Measurements from ENCODE around the gene WNT5A.

WNT5A gene

DNA sequence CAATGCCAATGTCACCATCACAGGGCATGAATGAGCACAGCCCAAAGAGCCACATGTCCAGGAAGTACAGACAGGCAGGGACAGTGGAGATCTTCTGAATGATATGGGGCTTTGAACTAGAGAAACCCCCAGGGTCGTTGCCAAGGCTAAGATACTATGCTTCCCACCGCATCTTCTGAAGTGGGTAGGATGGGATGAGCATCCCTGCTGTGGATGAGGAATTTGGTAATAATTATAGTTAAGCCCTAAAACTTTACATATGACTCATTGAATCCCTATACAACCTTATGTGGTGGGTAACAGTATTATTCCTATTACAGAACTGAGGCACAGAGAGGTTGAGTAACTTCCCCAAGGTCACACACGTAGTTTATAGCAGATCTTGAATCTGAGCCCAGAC is 44.2 kb downstream of the WNT5A start:
- no peak for DNase-seq

DNA sequence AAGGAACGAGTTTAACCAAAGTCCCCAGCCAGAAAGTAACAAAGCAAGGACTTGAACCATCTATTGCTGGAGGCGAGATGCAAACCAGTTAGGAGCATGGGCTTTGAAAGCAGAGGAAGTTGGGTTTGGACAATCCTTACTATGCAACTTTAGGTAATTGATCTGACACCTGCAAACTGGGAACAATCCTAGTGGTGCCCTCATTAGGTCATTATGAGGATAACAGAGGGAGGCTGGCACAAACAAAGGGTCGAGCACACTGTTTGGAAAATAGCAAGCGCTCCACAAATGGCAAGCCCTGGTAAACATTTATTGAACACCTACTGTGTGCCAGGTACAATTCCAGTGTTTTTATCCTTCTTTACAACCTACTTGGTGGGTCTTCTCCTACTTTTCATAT is 45.6 kb downstream of the WNT5A start:
- no peak for DNase-seq

DNA sequence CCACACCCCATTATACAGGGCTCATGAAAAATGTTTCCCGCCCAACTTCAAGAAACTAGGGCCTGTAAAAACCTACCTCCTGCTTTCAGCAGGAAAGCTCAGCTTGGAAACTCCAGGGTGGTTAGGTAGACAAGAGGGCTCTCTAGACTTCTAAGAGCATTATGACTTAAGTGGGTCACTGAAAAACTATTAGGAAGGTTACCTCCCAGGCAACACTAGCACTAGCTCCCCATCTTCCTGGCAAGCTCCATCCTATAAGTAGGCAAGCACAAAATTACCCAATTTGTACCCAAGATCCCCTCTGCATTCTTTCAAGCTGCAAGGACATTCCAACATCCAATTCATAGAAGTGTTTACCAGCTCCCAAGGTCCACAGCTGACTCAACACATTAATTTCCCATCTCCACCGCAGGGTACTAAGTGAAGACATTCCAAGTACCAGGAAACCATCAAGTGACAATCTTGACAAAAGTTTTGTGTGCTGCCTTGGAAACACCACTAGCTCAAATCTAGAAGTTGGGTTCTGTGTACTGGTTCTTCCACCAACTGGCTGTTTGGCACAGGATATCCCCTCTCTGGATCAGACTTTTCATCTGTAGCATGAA is 46.9 kb downstream of the WNT5A start:
- no peak for DNase-seq

DNA sequence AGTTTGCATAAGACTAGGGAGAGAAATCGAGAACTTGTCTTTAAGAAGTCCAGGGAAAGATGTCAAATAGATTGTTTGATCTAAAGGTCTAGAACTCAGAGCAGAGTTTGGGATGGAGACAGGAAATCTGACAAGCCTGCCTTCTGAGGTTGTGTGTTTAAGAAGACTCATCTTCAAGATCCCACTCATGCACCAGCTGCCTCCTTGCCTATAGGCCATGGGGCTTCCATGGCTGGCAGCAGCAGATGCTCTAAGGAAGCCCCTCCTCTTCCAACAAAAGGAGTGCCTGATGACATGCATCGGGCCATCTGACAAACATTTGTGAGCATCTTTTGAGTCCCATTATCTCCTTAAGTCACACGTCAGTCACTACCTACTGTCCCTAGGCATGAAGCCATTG is 47.4 kb downstream of the WNT5A start:
- DNase-seq, result no peak

DNA sequence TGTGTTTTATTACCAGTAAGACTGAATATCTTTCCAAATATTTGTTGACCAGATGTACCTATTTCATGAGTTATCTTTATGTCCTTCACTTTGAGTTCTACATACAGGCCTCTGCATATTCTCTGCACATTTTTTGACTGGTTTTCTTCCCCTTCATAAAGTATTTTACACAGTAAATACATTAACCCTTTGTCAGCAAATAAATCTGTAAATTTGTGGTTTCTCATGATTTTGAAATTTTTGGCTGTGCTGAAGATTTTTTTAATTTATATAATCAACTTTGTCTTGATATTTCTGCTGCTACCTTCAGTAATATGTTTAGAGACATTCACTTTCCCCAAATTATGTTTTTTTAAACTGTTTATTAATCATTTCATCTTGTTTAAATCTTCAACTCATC is 50.5 kb downstream of the WNT5A start:
- DNase-seq, result no peak

DNA sequence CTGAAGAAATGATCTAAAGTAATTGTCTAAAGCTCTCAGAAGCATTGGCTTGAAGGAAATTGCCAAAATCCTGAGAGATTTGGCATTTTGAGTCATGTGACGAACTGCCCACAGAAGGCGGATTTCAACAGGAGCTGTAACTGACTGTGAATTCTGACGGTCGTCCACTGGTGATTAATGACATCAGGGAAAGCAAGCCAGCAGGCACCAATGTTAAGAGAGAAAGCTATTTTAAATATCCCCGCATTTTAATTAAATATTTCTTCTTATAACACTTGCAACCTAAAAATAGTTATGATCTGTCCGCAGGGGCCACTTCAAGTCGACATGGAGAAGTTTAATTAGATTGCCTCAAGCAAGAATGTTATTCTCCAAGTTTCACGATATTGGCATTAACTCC is 51.6 kb downstream of the WNT5A start:
- DNase-seq, result no peak

DNA sequence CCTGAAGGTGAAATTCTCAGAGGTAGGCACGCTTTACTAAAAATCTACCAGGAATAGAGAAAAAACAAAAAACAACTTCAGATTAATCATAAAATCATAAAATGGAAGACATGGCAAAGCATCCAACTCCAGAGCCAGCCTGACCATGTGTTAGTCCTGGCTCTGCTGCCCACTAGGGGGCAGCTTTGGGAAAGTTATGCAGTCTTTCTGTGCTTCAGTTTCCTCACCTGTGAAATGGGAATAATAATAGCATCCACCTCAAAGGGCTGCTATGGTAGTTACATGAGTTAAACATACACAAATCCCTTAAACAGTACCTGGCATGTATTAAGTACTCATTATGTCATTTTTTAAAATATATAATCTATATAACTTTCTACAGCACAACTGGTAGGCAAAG is 52.3 kb downstream of the WNT5A start:
- no peak for DNase-seq

DNA sequence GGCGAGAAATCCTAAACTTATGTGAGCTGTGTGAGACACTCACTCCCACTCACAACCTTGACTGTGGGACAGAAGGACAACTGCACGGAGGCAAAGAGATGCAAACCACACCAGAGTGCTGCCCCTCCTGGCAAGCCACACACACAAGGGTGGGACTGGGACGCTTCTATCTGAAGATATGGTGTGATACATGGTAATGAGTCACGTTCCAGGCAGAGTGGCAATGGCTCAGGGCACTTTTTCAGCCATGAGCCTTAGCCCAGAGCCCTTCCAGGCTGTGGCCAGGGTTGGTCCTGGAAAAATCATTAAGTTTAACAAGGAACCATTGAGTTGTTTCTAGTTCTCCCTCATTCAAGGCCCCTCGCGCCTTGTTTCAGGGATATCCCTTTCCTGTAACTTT is 56.1 kb downstream of the WNT5A start:
- no peak for DNase-seq

DNA sequence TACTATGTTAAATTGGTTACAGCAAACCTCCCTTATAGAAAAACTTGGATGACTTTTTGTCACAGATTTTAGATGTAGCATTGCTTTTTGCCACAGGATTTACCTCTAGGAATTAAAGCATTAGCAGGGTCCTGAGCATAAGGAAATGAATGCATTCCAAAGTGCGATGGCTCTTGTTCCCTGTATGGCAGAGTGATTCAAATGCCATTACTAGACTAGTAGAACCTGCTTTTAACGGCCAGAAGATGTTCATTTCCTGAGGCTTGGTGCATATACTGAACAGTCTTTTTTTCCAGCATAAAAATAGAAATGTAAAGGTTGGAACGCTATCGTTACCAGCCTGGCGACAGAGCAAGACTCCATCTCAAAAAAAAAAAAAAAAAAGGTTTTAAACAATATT is 59.4 kb downstream of the WNT5A start:
- no peak for DNase-seq

DNA sequence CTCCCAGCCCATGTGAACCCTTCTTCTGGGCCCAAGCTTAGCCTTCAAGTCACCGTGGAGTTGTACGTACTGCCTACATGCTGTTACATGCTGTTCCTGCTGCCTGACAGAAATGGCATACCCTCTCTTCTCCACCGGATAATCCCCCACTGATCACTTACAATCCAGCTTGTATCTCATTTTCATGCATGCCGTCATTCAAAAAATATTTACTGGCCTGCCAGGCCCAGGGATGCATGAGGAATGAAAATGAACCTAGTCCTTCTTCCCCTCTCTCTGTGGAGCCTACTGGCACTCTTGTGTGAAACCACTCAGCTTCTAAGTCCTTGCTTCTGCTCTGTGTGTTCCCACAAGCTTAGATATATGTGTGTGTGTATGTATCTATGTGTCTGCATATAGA is 60.6 kb downstream of the WNT5A start:
- no peak for DNase-seq

DNA sequence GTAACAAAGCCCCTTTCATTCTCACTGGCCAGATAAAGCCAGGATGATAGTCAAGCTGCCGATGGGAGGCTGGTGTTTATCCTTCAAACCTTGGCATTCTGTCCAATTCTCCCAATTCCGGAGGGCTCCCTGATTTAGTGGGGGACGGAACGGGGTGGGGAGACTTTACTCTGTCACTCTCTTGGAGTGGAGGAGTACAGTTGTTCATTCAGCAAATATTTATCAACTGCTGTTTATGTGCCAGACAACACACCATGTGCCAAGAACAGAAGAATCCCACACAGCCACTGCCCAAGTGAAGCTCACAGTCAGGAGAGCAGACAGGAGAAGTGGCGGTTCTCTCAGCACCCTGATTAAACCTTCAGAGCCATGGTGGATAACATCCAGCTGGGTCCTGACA is 63.3 kb downstream of the WNT5A start:
- DNase-seq, result no peak

DNA sequence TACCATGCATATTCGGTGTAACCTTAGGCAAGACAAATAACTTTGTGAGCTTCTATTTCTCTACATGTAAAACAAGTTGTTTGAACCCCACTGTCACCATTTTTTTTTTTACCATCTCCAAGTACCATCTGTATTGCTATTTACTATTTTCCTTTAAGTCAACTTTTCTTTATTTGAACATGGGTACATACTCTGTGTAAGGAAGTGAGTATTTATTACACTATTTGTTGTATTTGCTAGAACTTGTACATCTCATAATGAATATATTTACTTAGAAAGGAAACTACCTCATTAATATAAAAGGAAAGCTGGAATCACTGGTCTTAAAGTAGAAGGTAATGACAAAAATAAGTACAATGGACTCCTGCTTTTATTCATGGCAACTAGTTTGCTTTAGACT is 69.9 kb downstream of the WNT5A start:
- DNase-seq, result no peak

DNA sequence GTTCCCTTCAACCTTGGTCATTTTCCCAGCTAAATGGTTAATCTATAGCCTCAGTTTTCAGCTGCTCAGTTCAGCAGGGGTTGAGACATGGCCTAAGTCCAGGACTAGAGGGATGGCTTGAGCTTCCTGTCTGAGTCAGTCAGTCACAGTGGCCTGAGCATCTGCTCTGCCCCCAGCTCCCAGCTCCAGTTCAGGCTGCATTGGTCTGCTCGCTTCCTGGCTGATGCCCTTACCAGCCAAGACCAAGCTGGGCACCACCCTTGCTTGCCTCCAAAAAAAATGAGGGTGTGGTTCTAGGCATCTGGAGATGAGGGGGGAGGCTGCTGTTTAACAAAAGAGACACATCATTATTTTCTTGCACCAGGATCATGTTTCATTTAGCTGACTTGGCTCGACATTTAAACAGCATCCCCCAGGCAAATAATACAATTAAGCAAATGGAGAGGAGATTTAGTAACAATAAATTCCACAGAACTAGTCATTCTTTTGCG is 70.7 kb downstream of the WNT5A start:
- no peak for DNase-seq
